NCI-H2107 (cell line): Measurements from ENCODE around the gene SLC16A8.

ENCODE experiments used
- DNase-seq: peaks from one replicate; lab custom pipeline; 2025; lab: John Stamatoyannopoulos, UW

Gene SLC16A8

GRCh38 chr22:38028344-38029130 is 55.4 kb downstream of the SLC16A8 start:
- no peak for DNase-seq
